Astrocyte of the spinal cord (primary cell): Measurements from ENCODE around the gene CMTM7.
A peak's percentile ranks its signal among the peaks of the same experiment; 100 is the strongest.
"Not testable (repeated sequence)": the region's sequence is repeated elsewhere in the genome, so short reads cannot be mapped to it uniquely, and the experiment has no call there.

ENCODE experiments used
- DNase-seq: peaks from one replicate; pipeline ENCODE4 v3.0.0; 2011; ENCODE audit warnings: low read depth, low spot score
- H3K4me3 ChIP-seq: 2 replicates; pipeline ENCODE4 v1.5.1; 2011; ENCODE audit warnings: low read depth, mild to moderate bottlenecking, low read length, moderate library complexity
- CTCF ChIP-seq: IDR thresholded peaks from 2 replicates; pipeline ENCODE4 v1.5.1; 2012; ENCODE audit warnings: low read depth, mild to moderate bottlenecking, low read length, inconsistent platforms
- in situ Hi-C: cut with HindIII; loops from 2 replicates; pipeline ENCODE4 v1.10.0; 2017; ENCODE audit warnings: low sequenced_read_pairs

The CMTM7 gene

GRCh38 chr3:32379831-32380500, 11.7 kb upstream of the CMTM7 start:
- in situ Hi-C loops, result no loop called here
- no peak for DNase-seq
- no peak overlapping the region for H3K4me3 ChIP-seq
- no peak for TF ChIP-seq CTCF

- no peak for TF ChIP-seq CTCF
- no peak for DNase-seq
- in situ Hi-C loops, result no loop called here
- H3K4me3 ChIP-seq, result no peak overlapping the region
Observed at GRCh38 chr3:32381922-32382321, 9.7 kb upstream of the CMTM7 start.

GRCh38 chr3:32383136-32383711, 8.4 kb upstream of the CMTM7 start:
- no peak for TF ChIP-seq CTCF
- in situ Hi-C loops, result no loop called here
- H3K4me3 ChIP-seq, result no peak overlapping the region
- DNase-seq, result no peak

- no peak overlapping the region for H3K4me3 ChIP-seq
- TF ChIP-seq CTCF, result no peak
- in situ Hi-C loops, result no loop called here
- DNase-seq, result peak; percentile 56
Observed at GRCh38 chr3:32384938-32385337, 6.7 kb upstream of the CMTM7 start.

- DNase-seq, result no peak
- TF ChIP-seq CTCF, result no peak
- in situ Hi-C loops, result no loop called here
- no peak overlapping the region for H3K4me3 ChIP-seq
Observed at GRCh38 chr3:32387512-32387911, 4.1 kb upstream of the CMTM7 start.

GRCh38 chr3:32389577-32389976, 2.1 kb upstream of the CMTM7 start:
- DNase-seq, H3K4me3 ChIP-seq, in situ Hi-C loops: not testable (repeated sequence)

GRCh38 chr3:32392536-32393302, 1.1 kb downstream of the CMTM7 start:
- in situ Hi-C loops, result no loop called here
- peak; percentile 67 for DNase-seq

More at GRCh38 chr3:32392536-32393302, 1.1 kb downstream of the CMTM7 start:
- TF ChIP-seq CTCF, result no peak
- peak overlapping the region; percentile 63 for H3K4me3 ChIP-seq
